Colonic mucosa (tissue), 4 donors: ENCODE measurements around the gene EGFL7. TPM values are rescaled to one million over a fixed set of nuclear protein-coding genes. Genes with fewer than 3 reads are reported as not detected.

Source experiments
- DNase-seq: peaks from one replicate; pipeline ENCODE4 v3.0.0-alpha.2; 2020
- H3K27ac ChIP-seq: fragments of 200-600 bp; one replicate; pipeline ENCODE4 v1.8.0; 2021
- H3K27me3 ChIP-seq: fragments of 200-600 bp; one replicate; pipeline ENCODE4 v1.8.0; 2021
- H3K36me3 ChIP-seq: fragments of 200-600 bp; one replicate; pipeline ENCODE4 v1.8.0; 2021
- H3K4me1 ChIP-seq: fragments of 200-600 bp; one replicate; pipeline ENCODE4 v1.8.0; 2021; ENCODE audit warnings: mild to moderate bottlenecking
- H3K4me3 ChIP-seq: fragments of 200-600 bp; one replicate; pipeline ENCODE4 v1.8.0; 2021
- H3K9ac ChIP-seq, 2 donors: one replicate each; pipeline ENCODE4 v1.7.0; 2013; ENCODE audit warnings: control low read depth in 2 of 2, low read depth in 2 of 2, low read length in 2 of 2
- H3K9me3 ChIP-seq: fragments of 200-600 bp; one replicate; pipeline ENCODE4 v1.8.0; 2021
- intact Hi-C: fragments of 100-400 bp; cut with DNase I; formaldehyde crosslinking; loops from one replicate; pipeline ENCODE4 v1.14.1; 2022
- total RNA-seq, 2 donors: library from RNA; stranded (reverse); fragmentation: NEBNext Ultra II Directional in 1 of 2; extraction: Animal tissue kit (Norgen Biotek cat#: 25700) in 1 of 2; gene quantifications; one replicate each; pipeline ENCODE4 v1.2.1, GENCODE V29; 2021
- TF ChIP-seq, protein P1 (sequence below): fragments of 200-600 bp; IDR thresholded peaks from one replicate; pipeline ENCODE4 v1.8.0; 2022; ENCODE audit warnings: antibody characterized with exemption, mild to moderate bottlenecking
- donor health status: healthy.
- donor health status: DM: no; HTN: no; CAD: no.
- donor health status: DM: no; HTN: no; CAD: no.

Gene EGFL7
- total RNA-seq, 2 donors from 2014 or later, result 17.3 to 28.4 TPM

DNA sequence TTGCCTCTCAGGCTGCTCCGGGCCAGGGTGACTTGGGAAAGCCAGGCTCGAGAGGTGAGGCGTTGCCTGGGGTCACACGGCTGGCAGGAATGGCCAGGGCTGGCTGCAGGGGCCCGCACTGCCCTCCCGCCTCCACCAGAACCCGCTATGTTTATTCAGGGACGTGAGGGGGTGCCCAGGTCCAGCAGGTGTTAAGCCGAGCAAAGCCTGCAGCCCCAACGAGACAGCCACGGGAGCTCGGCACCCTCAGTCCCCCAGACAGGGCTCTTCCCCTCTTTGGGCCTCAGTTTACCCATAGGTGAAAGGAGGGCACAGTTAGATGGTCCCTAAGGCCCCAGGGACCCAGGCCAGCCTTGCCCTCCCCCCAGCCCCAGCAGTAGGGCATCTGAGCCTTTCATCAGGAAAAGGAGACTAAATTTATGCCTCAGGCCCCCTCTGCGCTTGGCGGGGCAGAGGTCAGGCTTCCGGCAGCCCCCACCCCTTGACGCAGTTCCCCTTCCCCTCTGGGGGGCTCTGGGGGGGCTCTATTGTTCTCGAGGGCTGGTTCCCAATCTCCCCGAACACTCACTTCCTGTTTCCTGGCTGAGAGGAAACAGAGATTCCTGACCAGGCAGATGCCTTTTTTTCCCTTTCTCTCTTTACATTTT, 7.1 kb upstream of the EGFL7 start:
- Histone ChIP-seq H3K27me3 (peaks cover 37% of the 10 kb centered on the region), H3K9ac (no peak overlapping the region), H3K4me1 (no peaks in the 10 kb centered on the region), H3K36me3 (no peaks in the 10 kb centered on the region), H3K9me3 (no peaks in the 10 kb centered on the region), H3K27ac (no peak overlapping the region), H3K4me3 (no peak overlapping the region)
- TF ChIP-seq, protein P1, sequence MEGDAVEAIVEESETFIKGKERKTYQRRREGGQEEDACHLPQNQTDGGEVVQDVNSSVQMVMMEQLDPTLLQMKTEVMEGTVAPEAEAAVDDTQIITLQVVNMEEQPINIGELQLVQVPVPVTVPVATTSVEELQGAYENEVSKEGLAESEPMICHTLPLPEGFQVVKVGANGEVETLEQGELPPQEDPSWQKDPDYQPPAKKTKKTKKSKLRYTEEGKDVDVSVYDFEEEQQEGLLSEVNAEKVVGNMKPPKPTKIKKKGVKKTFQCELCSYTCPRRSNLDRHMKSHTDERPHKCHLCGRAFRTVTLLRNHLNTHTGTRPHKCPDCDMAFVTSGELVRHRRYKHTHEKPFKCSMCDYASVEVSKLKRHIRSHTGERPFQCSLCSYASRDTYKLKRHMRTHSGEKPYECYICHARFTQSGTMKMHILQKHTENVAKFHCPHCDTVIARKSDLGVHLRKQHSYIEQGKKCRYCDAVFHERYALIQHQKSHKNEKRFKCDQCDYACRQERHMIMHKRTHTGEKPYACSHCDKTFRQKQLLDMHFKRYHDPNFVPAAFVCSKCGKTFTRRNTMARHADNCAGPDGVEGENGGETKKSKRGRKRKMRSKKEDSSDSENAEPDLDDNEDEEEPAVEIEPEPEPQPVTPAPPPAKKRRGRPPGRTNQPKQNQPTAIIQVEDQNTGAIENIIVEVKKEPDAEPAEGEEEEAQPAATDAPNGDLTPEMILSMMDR, result no peak
- DNase-seq, result no peak
- intact Hi-C loops, result no loop called here

- Histone ChIP-seq H3K36me3 (no peaks in the 10 kb centered on the region), H3K27me3 (peaks cover 37% of the 10 kb centered on the region), H3K4me1 (no peaks in the 10 kb centered on the region), H3K9ac (no peak overlapping the region), H3K4me3 (no peak overlapping the region), H3K9me3 (no peaks in the 10 kb centered on the region), H3K27ac (no peak overlapping the region)
- no peak for DNase-seq
- TF ChIP-seq, protein P1, result no peak
- intact Hi-C loops, result no loop called here
Measured at GRCh38 chr9:136656183-136656738, 6.5 kb upstream of the EGFL7 start.

DNA sequence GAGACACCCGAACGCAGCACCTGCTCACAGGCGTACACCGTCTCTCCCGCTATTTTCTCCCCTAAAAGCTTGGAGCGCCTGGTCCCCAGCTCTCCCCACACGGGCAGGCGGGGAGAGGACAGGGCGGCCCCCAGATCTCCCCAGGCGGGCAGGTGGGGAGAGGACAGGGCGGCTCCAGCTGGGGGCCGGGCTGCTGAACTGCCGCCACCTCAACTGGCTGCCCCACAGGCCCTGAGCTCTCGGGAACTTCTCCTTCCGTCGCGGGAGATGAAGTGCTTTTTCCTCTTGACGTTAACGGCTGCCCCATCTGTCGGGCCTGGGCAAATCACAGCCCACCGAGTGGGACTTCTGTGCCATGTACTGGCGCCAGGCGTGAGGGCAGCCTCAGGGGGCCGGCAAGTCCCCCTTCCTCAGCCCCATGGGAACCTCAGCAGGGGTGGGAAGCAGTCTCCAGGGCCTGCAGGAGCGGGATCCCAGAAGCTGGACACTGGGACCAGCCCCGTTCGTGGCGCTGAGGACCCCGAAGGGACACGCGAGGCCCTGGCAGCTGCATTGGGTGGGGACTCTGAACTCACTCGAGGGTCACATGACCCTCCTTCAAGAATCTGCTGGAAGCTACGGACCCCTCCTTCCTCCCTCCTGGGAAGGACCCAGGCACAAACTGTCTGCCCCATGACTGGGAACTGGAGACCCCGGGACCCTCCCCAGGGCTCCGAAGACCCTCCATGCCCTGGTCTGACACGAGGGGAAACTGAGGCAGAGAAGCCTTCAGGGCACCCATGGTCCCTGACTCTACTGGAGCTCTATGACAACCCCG, 5.7 kb upstream of the EGFL7 start:
- Histone ChIP-seq H3K4me1 (no peaks in the 10 kb centered on the region), H3K27ac (no peak overlapping the region), H3K27me3 (peaks cover 37% of the 10 kb centered on the region)

GRCh38 chr9:136657974-136658848, 4.5 kb upstream of the EGFL7 start:
- intact Hi-C loops, result no loop called here
- no peak overlapping the region for H3K4me3 ChIP-seq
- H3K4me1 ChIP-seq, result no peaks in the 10 kb centered on the region
- H3K27ac ChIP-seq, result no peak overlapping the region
- TF ChIP-seq, protein P1, result no peak
- H3K9me3 ChIP-seq, result no peaks in the 10 kb centered on the region
- H3K9ac ChIP-seq, result peak overlapping the region in 1 of 2 donors; percentile 12
- H3K36me3 ChIP-seq, result no peaks in the 10 kb centered on the region
- peaks cover 41% of the 10 kb centered on the region for H3K27me3 ChIP-seq
- no peak for DNase-seq

More for the DNA sequence above, 5.7 kb upstream of the EGFL7 start:
- H3K9me3 ChIP-seq, result no peaks in the 10 kb centered on the region
- DNase-seq, result no peak
- no peak overlapping the region for H3K9ac ChIP-seq
- no peak overlapping the region for H3K4me3 ChIP-seq
- intact Hi-C loops, result no loop called here
- no peaks in the 10 kb centered on the region for H3K36me3 ChIP-seq
- TF ChIP-seq, protein P1, result no peak
